Sciatic nerve (tissue), 2 donors: Measurements from ENCODE around the gene KIAA1217. TPM values are rescaled to one million over a fixed set of nuclear protein-coding genes. Genes with fewer than 3 reads are reported as not detected.

Experiments
- ATAC-seq: fragments of 200-7000 bp; cut with Tn5 transposase; one replicate; pipeline ENCODE4 v1.9.1; 2020; ENCODE audit warnings: mild to moderate bottlenecking, moderate library complexity
- DNase-seq: peaks from one replicate; pipeline ENCODE4 v3.0.0-alpha.2; 2020; ENCODE audit warnings: low spot score
- intact Hi-C: fragments of 100-400 bp; cut with DNase I; formaldehyde crosslinking; loops from one replicate; pipeline ENCODE4 v1.14.2; 2022
- total RNA-seq: library from RNA; stranded (reverse); fragmentation: NEBNext Ultra II Directional; extraction: Animal tissue kit (Norgen Biotek cat#: 25700); gene quantifications from one replicate; pipeline ENCODE4 v1.2.1, GENCODE V29; 2021
- donor health status: DM: no; HTN: no; CAD: no.
- donor health status: DM: no; HTN: no; CAD: no.

KIAA1217 gene, protein sequence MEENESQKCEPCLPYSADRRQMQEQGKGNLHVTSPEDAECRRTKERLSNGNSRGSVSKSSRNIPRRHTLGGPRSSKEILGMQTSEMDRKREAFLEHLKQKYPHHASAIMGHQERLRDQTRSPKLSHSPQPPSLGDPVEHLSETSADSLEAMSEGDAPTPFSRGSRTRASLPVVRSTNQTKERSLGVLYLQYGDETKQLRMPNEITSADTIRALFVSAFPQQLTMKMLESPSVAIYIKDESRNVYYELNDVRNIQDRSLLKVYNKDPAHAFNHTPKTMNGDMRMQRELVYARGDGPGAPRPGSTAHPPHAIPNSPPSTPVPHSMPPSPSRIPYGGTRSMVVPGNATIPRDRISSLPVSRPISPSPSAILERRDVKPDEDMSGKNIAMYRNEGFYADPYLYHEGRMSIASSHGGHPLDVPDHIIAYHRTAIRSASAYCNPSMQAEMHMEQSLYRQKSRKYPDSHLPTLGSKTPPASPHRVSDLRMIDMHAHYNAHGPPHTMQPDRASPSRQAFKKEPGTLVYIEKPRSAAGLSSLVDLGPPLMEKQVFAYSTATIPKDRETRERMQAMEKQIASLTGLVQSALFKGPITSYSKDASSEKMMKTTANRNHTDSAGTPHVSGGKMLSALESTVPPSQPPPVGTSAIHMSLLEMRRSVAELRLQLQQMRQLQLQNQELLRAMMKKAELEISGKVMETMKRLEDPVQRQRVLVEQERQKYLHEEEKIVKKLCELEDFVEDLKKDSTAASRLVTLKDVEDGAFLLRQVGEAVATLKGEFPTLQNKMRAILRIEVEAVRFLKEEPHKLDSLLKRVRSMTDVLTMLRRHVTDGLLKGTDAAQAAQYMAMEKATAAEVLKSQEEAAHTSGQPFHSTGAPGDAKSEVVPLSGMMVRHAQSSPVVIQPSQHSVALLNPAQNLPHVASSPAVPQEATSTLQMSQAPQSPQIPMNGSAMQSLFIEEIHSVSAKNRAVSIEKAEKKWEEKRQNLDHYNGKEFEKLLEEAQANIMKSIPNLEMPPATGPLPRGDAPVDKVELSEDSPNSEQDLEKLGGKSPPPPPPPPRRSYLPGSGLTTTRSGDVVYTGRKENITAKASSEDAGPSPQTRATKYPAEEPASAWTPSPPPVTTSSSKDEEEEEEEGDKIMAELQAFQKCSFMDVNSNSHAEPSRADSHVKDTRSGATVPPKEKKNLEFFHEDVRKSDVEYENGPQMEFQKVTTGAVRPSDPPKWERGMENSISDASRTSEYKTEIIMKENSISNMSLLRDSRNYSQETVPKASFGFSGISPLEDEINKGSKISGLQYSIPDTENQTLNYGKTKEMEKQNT (N-terminal part only)
- 84.6 TPM for total RNA-seq

DNA sequence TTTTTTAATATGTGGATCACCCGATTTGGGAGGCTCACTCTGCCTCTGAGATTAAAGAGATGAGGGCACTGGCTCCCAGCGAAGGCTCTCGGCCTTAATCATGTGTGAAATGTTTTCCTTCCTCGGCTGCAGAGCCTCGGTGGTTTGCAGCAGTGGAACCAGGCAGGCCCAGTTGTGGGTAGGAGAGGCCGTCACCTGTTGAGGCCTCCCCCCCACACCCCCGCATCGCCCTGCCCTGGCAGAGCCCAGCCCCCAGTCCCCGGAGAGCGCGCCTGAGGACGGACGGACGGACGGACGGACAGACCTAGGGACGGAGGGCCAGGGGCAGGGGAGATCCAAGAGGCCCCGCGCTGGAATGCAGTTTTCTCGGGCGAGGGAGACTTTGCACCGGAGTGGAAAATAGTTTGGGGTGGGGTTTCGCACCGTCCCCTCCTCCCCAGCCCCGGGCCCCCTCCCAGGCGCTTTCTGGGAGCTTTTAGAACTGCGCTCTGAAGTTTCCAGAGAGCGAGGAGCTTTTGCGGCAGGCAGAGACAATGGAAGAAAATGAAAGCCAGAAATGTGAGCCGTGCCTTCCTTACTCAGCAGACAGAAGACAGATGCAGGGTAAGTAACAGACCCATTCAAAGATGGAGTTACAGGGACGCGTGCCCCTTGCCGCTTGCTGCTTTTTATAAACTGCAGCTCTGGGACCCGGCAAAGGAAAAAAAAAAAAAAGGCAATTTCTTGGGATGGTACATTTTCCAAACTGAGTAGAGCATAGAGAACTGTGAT, at the start of gene KIAA1217:
Gene KIAA1217 (plus strand): TSS at position 478 of the 771 bp plus-strand sequence. CDS start 56 bp downstream, at position 534.
- ATAC-seq (peak; percentile 79), DNase-seq (peak; percentile 68)
- intact Hi-C loops = loop anchor here (2.0 kb wide), 1 partner anchor 54 kb away; no protein-coding TSS in a partner anchor

DNA sequence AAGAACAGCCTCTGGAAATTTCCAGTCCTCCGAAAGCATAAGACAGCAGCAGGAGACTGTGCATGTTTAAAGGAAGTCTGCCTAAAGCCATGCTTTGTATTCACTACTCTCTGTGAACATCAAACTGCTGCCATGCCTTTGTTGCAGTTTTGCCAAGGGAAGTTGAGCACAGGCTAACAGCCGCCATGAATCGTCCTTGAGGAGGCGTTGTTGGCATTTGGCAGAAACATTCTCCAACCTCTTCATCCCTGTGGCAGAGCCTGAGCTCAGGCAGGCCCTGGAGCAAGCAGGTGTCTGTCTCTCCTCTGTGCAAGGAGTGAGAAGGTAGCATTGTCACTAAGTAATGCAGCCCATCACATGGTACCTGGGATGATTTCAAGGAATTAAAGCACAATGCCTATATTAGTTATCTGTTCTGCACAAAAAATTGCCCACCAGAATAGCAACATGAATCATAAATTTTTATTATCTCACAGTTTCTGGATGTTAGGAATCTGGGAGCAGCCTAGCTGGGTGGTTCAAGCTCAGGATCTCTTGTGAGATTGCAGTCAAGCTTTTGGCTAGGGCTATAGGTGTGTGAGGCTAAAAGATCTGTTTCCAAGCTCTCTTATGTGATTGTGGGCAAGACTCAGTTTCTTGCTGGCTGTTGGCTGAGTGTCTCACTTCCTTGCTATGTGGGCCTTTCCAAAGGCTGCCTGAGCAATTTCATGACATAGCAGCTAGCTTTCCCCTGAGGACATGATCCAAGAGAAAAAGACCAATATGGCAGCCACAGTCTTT, 46.5 kb upstream of the KIAA1217 start:
- intact Hi-C loops = no loop called here
- ATAC-seq = no peak
- no peak for DNase-seq

DNA sequence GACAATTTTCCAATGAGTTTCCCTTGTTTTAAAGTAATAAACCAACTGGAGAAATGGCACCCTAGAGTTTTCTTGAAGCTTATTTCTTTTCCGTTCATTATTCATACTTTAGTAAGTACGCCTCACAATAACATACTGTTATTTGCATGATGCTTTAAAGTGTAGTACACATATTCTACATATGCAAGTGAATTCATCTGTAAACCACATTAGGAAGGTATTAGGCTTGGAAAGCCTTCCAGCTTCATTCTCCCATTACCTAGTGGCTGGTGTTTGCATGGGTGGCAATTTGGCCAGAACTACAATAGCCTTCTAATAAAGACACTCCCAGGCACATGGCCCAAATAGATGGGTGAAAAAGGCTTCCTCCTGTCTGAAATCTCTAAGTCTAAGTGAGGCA, 45.5 kb upstream of the KIAA1217 start:
- ATAC-seq (no peak), DNase-seq (no peak)
- intact Hi-C loops = no loop called here

DNA sequence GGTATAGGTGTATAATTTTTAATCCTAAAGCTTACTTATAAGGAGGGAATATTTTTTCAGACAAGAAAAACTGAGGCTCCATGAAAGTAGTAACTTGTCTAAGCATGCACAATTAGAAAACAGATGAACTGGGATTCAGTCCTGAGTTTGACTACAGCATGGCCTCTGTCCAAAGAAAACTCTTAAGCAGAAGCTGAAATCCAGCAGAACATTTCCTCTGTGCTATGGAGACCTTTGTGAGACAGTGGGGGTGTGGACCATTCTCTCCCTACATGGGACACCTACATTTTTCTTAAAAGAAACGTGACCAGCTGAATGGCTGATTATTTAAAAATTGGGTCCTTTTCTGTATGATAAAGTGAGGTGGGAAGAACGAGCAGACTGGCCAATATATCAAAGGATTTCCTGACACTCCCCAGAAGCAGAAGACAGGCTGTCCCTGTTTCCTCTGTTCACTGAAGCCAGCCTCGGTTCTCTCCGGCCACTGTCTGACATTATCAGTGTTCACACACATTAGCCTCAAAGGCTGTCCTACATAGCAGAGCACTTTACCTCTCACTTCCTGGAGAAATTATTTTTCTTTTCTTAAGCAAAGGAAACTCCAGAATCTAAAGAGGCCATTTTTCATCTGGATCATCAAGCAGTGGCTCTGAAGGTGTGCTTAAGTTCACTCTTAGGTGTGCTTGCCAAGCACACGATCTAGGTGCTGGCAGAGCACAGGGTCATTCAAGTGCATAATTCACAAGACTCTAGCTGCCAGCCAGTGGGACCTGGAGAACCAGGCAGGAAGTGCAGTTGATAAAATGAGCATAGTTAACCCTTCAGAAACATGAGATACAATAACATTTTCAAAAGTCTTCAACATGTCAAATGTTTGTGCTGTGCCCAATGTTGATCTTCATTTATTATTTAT, 40.4 kb upstream of the KIAA1217 start:
- no peak for DNase-seq
- peak; percentile 52 for ATAC-seq
- intact Hi-C loops = no loop called here

DNA sequence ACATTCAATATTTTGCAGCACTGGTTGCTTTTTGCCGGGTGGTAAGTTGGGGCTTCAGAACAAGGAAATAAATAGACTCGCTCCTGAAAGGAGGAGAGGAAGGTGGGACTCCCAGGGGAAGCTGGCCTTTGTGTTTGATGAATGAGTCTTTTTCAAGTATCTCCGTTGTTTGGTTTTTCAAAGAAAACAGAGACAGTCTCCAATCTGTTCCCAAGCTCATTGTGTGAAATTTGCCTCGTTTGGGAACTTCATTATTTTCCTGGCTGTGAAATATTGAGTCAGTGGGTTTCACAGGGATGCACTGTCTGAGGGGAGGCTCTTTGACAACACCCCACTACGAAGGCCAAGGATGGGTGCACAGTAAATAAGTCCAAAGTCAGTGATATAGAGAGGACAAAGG, 38.7 kb upstream of the KIAA1217 start:
- no peak for ATAC-seq
- intact Hi-C loops = no loop called here
- DNase-seq = no peak

DNA sequence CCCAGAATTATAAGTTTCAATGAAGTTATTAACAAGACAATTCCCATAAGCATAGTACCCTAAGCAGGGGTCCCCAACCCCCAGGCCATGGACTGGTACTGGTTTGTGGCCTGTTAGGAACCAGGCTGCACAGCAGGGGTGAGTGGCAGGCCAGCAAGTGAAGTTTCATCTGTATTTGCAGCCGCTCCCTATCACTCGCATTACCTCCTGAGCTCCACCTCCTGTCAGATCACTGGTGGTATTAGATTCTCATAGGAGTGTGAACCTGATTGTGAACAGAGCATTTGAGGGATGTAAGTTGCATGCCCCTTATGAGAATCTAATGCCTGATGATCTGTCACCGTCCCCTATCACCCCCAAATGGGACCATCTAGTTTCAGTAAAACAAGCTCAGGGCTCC, 36.0 kb upstream of the KIAA1217 start:
- DNase-seq (no peak), ATAC-seq (no peak)
- intact Hi-C loops = no loop called here

DNA sequence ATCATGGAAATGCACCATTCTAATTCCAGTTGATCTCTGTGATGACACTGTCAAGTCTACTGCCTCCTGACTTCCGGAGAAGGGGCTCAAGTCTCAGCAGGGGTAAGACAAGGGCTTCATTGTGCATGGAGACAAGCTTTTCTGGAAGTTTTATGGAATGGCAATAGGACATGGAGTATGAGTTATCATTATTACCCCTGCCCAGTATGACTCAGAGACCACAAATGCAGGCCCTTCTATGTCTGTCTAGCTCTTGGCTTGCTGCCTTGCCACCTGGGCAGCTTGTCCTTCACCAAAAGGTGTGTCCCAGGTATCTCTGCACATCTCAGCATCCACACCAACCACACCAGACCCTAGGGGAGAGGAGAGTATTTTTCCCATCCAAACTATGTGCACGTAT, 34.9 kb upstream of the KIAA1217 start:
- DNase-seq = no peak
- intact Hi-C loops = no loop called here

DNA sequence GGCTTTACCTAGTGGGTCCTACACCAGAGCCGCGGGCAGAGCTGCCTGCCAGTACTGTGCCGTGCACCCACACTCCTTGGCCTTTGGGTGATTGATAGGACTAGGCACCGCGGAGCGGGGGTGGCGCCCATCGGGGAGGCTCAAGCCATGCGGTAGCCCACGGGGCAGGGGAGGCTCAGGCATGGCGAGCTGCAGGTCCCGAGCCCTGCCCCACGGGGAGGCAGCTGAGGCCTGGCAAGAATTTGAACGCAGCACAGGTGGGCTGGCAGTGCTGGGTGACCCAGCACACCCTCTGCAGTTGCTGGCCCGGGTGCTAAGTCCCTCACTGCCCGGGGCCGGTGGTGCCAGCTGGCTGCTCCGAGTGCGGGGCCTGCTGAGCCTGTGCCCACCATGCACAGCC, 32.3 kb upstream of the KIAA1217 start:
- no peak for ATAC-seq
- intact Hi-C loops = no loop called here
- no peak for DNase-seq

More for the DNA sequence above, 34.9 kb upstream of the KIAA1217 start:
- no peak for ATAC-seq

DNA sequence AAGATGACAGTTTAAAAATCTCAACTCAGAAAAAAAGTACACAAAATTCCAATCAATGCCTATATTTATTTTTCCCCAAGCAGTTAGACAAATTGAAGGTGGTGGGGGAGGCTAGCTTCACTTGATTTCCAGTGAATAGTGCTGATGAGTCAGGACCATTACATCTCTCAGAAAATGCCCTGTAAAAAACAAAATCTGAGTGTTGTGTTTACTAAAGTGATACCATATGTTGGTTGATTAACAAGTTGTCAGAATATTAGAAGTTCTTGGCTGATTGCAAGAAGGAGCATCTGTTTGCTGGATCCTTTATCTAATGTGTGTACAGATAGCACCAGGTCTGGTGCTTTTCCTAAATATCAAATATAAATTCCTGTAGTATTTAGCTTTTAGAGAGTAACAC, 31.3 kb upstream of the KIAA1217 start:
- DNase-seq (no peak), ATAC-seq (no peak)
- intact Hi-C loops = no loop called here

DNA sequence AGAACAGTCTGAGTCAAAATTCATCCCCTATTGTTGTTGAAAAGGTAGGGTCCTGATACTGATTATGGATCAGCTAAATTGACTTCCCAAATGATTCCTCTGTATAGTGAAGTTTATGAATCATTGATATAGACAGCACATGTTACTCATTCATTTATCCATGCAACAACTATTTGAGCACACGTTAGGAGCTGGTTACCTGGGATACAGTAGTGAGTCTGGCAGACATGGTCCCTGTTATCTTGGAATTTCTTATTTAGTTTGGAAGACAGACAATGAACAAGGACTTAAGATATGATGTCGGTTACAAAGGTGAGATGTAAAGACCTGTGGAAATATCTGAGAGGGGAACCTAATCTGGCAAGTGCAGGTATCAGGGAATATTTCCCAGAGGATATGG, 28.0 kb upstream of the KIAA1217 start:
- DNase-seq (no peak), ATAC-seq (no peak)
- intact Hi-C loops = no loop called here

DNA sequence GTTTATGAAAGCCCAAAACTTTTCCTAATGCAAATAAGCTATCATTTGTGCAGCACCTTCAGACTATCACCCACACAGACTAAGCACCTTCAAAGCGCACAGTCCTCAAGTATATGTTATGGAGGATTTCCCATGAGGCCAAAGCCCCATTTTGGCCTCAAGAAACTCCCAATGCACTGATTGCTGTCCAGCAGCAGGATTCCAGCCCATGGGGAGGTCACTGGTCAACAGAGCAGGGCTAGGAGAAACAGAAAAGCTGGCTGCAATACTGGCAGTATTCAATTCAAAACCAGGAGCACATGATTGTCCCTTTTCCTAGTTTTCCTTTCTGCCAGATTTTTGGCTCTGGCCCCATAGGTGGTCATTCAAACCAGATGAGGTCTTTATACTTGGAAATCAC, 24.5 kb upstream of the KIAA1217 start:
- intact Hi-C loops = no loop called here
- ATAC-seq = no peak
- DNase-seq = no peak

DNA sequence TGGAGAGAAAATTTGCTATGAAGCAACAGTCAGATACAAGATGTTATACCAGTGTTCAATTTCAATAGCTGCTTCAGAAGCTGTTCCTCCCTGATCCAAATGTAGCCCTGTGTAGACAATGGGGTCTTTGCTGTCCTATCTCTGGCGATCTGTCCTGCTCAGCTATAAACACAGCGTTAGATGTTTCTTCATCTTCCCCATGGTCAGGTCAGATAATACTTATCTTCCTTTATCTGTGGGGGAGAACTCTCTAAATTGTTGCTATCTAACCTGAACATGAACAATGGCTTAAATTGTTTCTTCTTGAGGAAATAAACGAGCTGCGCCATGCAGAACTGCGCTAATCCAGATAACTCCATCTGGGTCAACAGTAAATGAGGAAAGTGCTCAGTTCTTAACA, 15.6 kb upstream of the KIAA1217 start:
- intact Hi-C loops = no loop called here
- no peak for DNase-seq
- no peak for ATAC-seq

DNA sequence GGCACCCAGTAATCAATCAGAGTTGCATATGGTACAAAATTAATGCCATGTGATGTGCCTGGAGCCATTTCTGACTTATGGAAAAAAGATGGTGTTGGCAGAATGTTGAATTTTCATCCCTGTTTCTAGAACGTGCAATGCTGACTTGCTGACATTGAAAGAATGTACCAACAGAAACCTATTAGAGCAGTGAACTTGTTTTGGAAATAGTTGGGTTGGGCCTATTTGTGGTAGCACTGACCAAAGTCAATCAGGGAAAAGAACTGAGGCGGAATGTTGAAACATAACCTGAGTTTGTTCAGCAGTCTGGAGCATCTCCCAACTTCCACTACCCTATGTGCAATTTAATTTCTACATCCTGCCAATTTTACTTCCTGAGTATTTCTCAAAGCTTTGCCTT, 11.7 kb upstream of the KIAA1217 start:
- ATAC-seq = peak; percentile 78
- intact Hi-C loops = no loop called here
- DNase-seq = no peak

DNA sequence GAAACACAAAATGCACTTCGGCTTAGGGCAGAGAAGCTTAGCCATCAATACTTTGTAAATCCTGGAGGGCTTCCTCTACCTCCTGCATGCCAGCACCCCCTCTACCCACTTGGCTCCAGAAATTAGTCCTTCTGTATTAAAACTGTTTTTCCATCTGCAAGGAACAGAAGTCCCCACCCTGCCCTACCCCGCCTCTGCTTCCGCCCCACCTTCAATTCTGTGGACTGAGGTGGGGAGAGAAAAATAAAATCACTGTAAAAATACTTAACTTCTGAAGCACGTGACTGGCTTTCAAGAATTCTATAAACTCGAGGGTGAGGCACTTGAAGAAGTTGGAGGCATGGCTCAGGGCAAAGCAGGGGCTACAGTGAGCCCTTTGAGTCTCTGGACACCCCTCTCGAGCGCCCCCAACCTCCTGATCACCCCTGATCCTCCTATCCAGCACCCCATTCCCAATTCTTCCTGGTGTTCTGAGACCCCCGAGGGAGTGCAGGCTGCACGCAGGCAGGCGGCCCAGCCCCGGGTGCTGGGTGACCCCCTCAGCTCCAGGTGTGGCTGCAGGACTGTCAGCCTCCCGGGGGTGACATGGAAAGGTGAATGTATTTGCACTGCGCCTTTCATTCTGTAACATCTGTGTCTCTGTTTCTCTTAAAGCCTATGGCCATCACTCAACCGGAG, 7.3 kb upstream of the KIAA1217 start:
- DNase-seq (no peak), ATAC-seq (peak; percentile 32)
- intact Hi-C loops = no loop called here

DNA sequence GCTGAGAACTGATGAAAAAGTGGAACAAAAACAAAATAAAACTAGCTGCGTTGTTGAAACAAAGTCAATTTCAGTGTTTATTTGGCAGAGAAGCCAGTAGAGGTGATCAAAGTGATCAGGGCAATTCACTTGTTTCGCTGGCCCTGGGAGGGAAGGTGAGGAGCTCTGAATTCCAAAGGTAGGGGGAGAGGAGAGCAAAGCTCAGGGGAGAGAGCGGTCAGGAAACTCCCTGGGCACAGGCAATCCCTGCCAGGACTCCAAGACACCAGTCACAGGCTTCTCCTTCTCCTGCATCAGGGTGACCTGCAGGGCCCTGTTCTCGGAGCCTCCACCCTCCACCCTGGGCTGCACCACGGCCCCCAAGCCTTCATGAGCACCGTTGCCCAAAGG, 6.8 kb upstream of the KIAA1217 start:
- intact Hi-C loops = no loop called here
- DNase-seq (no peak), ATAC-seq (no peak)

DNA sequence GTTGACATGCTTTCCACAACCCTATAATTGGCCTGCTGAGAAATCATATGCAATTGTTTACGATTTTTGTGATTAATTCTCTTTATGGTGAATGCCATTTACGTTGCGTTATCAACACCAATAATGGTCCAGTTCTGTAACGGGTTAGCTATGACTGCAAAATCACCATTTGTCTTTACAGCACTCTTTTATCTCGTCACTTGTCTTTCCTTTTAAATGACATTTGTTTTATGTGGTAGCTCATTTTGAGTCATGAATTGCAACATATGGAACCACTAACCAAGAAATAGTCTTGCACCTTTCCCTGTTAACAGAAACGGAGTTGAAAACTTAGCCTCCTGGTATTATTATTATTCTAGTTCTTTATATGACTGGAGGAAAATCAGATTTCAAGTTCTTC, 3.1 kb upstream of the KIAA1217 start:
- ATAC-seq = no peak
- no peak for DNase-seq
- intact Hi-C loops = no loop called here
